Cerebellar cortex (tissue), 1 donor: ENCODE results near the gene AKAP13.
A peak's percentile ranks its signal among the peaks of the same experiment; 100 is the strongest.

Source experiments
- DNase-seq: peaks from one replicate; pipeline ENCODE4 v3.0.0-alpha.2; 2015; ENCODE audit warnings: low spot score

Gene AKAP13

GRCh38 chr15:85706779-85707518 is 326.5 kb downstream of the AKAP13 start:
- no peak for DNase-seq

- no peak for DNase-seq
These were observed 327.3 kb downstream of the AKAP13 start for GRCh38 chr15:85707519-85708338.

GRCh38 chr15:85708402-85708941 is 328.1 kb downstream of the AKAP13 start:
- no peak for DNase-seq

- no peak for DNase-seq
These were observed 328.8 kb downstream of the AKAP13 start for GRCh38 chr15:85709250-85709649.

GRCh38 chr15:85710340-85710842 is 330.0 kb downstream of the AKAP13 start:
- DNase-seq = no peak

- DNase-seq = no peak
These were observed 331.3 kb downstream of the AKAP13 start for GRCh38 chr15:85711580-85712192.

- no peak for DNase-seq
These were observed 335.9 kb downstream of the AKAP13 start for GRCh38 chr15:85716261-85716660.

DNA sequence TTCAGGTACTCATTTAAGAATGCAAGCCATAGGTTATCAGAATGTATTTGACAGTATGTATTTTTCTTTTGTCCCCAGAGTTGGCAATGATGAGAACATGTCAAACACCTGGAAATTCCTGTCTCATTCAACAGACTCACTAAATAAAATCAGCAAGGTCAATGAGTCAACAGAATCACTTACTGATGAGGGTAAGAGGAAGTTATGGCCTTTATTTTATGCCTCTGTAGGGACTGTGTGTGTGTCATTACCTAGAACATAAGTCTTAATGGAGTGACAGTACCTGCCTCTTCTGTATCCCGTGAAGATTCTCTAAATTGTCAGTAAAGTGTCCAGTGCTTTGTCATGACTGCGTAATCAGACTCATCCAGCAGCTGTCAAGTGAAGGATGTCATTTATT is 336.8 kb downstream of the AKAP13 start:
- DNase-seq = no peak

DNA sequence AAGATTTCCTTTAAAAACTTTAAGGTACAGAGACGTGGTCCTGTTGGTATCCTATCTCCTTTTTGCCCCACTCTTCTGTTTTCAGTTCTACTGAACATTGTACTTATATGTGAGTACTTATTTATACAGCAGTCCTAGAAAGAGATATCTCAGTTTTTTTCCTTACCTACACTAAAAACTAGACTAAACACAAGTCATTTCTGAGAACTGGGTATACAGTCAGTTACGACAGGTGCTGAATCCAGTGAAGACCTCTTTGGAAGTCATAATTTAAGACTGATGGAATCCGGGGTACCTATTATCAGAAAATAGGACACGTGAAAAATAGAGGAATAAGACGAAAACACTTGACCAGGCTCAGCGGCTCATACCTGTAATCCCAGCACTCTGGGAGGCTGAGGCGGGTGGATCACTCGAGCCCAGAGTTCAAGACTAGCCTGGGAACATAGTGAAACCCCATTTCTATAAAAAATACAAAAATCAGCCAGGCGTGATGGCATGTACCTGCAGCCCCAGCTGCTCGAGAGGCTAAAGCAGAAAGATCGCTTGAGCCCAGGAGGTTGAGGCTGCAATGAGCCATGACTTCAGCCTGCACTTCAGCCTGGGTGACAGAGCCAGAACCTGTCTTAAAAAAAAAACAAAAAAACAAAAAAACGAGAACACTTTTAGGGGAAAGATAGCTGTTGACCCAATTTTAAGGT is 338.0 kb downstream of the AKAP13 start:
- no peak for DNase-seq

- DNase-seq = no peak
These were observed 338.6 kb downstream of the AKAP13 start for GRCh38 chr15:85718981-85719380.

DNA sequence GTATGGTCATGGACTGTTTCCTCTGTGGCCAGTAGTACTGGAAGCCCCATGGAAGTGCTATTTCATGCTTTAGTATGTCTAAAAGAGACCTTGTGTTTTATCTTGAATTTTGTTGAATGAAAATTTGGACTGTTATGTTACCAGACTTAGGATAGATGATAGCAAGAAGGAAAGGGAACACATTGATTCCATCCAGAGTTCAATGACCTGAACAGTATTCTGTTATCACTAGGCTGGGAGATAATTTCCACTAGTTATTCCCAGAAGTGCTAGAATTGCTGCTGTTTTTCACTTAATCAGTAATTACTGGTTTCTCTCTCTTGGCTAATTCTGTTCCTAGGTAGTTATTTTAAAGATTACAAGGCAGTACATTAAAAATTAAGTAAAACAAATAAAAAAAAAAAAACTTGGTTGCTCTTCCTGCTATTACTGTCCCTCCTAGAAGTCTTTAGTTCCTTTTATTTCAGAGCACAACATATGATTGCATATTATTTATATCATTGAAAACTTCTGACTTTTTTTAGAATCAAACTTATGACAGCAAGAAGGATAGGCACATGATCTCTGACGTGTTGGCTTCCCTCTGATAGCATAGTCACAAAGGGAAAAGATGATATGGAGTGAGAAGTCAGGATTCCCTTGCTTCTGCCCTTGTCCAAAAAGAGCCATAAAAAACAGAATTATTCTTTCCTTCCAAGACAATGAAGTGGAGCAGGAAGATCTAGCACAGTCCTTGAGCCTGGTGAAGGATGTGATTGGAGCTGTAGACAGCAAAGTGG is 342.2 kb downstream of the AKAP13 start:
- DNase-seq = no peak

DNA sequence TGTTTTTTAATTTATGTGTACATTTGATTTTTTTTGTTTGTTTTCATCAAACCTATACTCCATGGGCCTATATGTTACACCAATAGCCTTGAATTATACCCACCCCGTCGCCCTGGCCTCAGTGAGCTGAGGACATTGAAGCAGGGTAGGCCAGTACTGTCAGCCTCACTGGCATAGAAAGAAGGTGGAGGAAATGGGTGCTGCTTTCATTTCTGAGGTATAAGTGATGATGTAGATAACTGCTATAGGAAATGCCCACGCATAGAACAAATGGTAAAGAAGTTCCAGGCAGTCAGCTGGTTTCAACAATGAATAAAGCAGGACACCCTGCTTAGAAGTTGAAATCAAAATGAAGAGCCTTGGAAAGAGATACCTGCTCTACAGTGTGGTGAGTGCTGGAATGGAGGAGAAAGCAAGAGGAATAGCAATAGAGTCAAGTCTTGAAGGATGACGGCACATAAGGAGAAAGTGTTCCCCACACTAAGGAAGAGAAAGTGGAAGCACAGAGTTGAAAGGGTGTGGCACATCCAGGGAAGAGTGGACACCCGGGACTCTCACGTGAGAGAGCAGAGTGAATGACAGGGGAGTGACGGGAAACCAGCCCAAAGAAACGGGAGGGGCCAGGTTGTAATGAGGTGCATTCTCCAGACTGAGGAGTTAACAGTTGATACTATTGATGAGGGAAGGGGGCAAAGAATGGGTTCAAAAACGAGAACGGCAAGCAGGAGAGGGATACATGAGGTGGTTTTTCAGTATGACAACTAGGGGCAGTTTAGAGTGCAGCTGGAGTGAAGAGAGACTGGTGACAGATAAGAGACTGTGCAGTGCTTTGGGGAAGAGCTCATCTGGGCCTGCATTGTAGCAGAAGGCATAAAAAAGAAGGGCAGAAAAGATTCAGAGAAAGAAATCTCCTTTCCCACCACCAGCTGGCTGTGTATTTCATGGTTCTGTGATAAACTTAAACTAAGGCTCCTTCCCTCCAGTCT is 343.9 kb downstream of the AKAP13 start:
- DNase-seq = no peak

GRCh38 chr15:85725019-85725418 is 344.6 kb downstream of the AKAP13 start:
- no peak for DNase-seq

DNA sequence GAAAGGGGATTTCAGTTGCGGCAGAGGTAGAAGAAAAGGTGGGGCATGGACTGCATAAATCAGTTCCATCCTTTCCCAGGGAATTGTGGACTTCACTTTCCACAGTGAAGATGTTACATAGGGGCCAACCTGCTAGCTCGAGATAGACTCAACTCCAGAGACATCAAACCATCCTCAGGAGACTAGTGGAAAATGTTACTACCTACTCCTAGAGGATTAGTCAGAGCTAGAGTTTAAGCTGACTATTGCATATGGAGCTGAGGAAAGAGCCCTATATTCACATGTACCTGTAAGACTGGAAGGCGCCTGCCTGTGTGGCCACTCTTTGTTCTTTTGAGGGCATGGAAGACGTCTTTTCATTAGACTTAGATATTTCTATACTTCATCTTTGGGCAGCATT is 345.2 kb downstream of the AKAP13 start:
- DNase-seq = no peak

DNA sequence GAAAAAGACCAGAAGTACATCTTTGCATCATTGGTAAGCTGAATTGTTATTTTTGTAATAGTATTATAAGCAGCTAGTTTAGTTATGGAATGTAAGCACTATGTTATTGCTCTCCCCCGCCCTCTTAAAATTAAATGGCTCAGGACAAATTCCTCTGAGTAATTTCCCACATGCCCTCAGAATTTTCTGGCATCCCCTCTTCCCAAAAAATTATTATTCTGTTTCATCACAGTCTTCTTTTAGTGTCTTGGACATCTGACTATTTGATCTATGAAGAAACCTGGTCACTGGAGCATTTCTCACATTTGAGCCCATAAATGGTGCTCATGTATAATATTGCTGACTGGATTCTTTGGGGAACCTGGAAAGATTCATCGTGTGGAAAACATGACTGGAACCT is 346.1 kb downstream of the AKAP13 start:
- no peak for DNase-seq

DNA sequence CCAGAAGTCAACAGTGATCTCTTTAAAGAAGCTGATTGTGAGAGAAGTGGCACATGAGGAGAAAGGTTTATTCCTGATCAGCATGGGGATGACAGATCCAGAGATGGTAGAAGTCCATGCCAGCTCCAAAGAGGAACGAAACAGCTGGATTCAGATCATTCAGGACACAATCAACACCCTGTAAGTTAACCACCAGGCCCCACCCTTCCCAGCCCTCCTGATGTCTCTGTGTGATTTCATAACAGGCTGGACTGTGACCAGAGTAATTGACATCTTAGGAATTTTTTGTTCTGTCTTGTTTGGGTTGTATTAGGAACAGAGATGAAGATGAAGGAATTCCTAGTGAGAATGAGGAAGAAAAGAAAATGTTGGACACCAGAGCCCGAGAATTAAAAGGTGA is 346.7 kb downstream of the AKAP13 start:
- no peak for DNase-seq

- DNase-seq = peak; percentile 78
These were observed 349.8 kb downstream of the AKAP13 start for GRCh38 chr15:85730001-85730820.

DNA sequence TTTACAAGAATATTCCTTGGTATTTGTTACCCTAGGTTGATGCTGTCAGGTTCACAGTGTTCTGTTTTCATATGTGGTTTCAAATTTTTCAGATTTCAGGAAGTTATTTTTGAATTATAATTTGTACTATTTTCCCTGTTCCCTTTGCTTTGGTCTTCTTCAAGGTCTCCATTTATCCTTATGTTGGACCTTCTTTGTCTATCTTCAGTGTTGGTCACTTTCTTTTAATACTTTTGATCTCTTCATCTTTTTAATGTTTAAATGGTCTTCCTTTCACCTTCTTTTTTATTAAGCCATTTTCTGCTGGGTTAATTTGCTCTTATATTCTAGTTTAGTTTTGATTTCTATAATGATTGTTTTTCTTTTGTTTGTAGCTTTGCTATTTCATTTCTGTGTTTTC is 353.0 kb downstream of the AKAP13 start:
- DNase-seq = no peak

DNA sequence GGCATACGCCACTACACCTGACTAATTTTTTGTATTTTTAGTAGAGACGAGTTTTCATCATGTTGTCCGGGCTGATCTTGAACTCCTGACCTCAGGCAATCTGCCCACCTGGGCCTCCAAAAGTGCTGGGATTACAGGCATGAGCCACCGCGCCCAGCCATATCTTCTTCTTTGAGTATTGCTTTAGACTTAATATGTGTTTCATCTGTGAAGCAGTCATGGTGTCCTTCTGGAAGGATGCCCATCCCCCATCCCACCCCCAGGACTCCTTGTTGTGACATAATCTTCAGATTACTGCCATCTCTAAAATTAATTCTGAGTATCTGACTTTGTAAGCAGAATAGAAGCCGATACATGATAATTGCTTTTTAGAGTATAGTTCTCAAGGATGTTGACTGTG is 356.7 kb downstream of the AKAP13 start:
- no peak for DNase-seq
